Mononuclear cell (primary cell): ENCODE data around the gene PEX10. TPM values are rescaled to one million over a fixed set of nuclear protein-coding genes. Genes with fewer than 3 reads are reported as not detected.

Source experiments
- H3K27me3 ChIP-seq: 2 replicates; pipeline ENCODE4 v1.6.0; 2011; ENCODE audit warnings: low read length, control low read depth; ENCODE audit not compliant: insufficient read depth
- H3K4me1 ChIP-seq: 2 replicates; pipeline ENCODE4 v1.5.1; 2011; ENCODE audit warnings: mild to moderate bottlenecking, low read length, control low read depth; ENCODE audit not compliant: insufficient read depth
- H3K4me3 ChIP-seq: 2 replicates; pipeline ENCODE4 v1.5.1; 2011; ENCODE audit warnings: mild to moderate bottlenecking, low read length, moderate library complexity
- H3K9me3 ChIP-seq: 2 replicates; pipeline ENCODE4 v1.5.1; 2011; ENCODE audit warnings: low read depth, mild to moderate bottlenecking, control low read depth, low read length
- total RNA-seq: library from RNA; depleted of rRNA; stranded (reverse); fragments of >200 nt; gene quantifications from one replicate; pipeline ENCODE4 v1.2.3, GENCODE V29; 2012

Gene PEX10
- total RNA-seq, 1 donor = 7.5 TPM

GRCh38 chr1:2384941-2385481, 27.4 kb downstream of the PEX10 start:
- no peak overlapping the region for H3K4me3 ChIP-seq
- no peaks in the 10 kb centered on the region for H3K27me3 ChIP-seq
- H3K4me1 ChIP-seq = peaks cover 7% of the 10 kb centered on the region
- H3K9me3 ChIP-seq = no peaks in the 10 kb centered on the region

- H3K27me3 ChIP-seq = no peaks in the 10 kb centered on the region
- no peaks in the 10 kb centered on the region for H3K9me3 ChIP-seq
- H3K4me1 ChIP-seq = peaks cover 7% of the 10 kb centered on the region
- no peak overlapping the region for H3K4me3 ChIP-seq
Measured at GRCh38 chr1:2384130-2384860, 28.1 kb downstream of the PEX10 start.

- no peaks in the 10 kb centered on the region for H3K27me3 ChIP-seq
- H3K4me3 ChIP-seq = no peak overlapping the region
- peaks cover 7% of the 10 kb centered on the region for H3K4me1 ChIP-seq
- H3K9me3 ChIP-seq = no peaks in the 10 kb centered on the region
Measured at GRCh38 chr1:2383576-2383975, 28.8 kb downstream of the PEX10 start.

GRCh38 chr1:2382621-2383361, 29.6 kb downstream of the PEX10 start:
- Histone ChIP-seq H3K9me3 (no peaks in the 10 kb centered on the region), H3K4me1 (peaks cover 7% of the 10 kb centered on the region), H3K4me3 (no peak overlapping the region), H3K27me3 (no peaks in the 10 kb centered on the region)

- Histone ChIP-seq H3K4me1 (peaks cover 7% of the 10 kb centered on the region), H3K4me3 (no peak overlapping the region), H3K27me3 (no peaks in the 10 kb centered on the region), H3K9me3 (no peaks in the 10 kb centered on the region)
Measured at GRCh38 chr1:2381741-2382620, 30.4 kb downstream of the PEX10 start.

GRCh38 chr1:2380816-2381591, 31.4 kb downstream of the PEX10 start:
- Histone ChIP-seq H3K9me3 (no peaks in the 10 kb centered on the region), H3K4me3 (no peak overlapping the region), H3K27me3 (no peaks in the 10 kb centered on the region), H3K4me1 (peaks cover 7% of the 10 kb centered on the region)

GRCh38 chr1:2379733-2380404, 32.5 kb downstream of the PEX10 start:
- H3K9me3 ChIP-seq = no peaks in the 10 kb centered on the region
- peaks cover 7% of the 10 kb centered on the region for H3K4me1 ChIP-seq
- H3K27me3 ChIP-seq = no peaks in the 10 kb centered on the region
- H3K4me3 ChIP-seq = no peak overlapping the region

- Histone ChIP-seq H3K27me3 (no peaks in the 10 kb centered on the region), H3K9me3 (no peaks in the 10 kb centered on the region), H3K4me1 (peaks cover 7% of the 10 kb centered on the region), H3K4me3 (no peak overlapping the region)
Measured at GRCh38 chr1:2378956-2379732, 33.2 kb downstream of the PEX10 start.

GRCh38 chr1:2378441-2378851, 33.9 kb downstream of the PEX10 start:
- peaks cover 7% of the 10 kb centered on the region for H3K4me1 ChIP-seq
- no peaks in the 10 kb centered on the region for H3K9me3 ChIP-seq
- H3K4me3 ChIP-seq = no peak overlapping the region
- H3K27me3 ChIP-seq = no peaks in the 10 kb centered on the region

GRCh38 chr1:2377751-2378440, 34.5 kb downstream of the PEX10 start:
- no peak overlapping the region for H3K4me3 ChIP-seq
- H3K9me3 ChIP-seq = no peaks in the 10 kb centered on the region
- H3K4me1 ChIP-seq = peaks cover 7% of the 10 kb centered on the region
- H3K27me3 ChIP-seq = no peaks in the 10 kb centered on the region

- Histone ChIP-seq H3K4me3 (no peak overlapping the region), H3K27me3 (no peaks in the 10 kb centered on the region), H3K4me1 (peaks cover 6% of the 10 kb centered on the region), H3K9me3 (no peaks in the 10 kb centered on the region)
Measured at GRCh38 chr1:2376931-2377672, 35.3 kb downstream of the PEX10 start.

GRCh38 chr1:2376261-2376741, 36.1 kb downstream of the PEX10 start:
- H3K4me1 ChIP-seq = no peaks in the 10 kb centered on the region
- no peak overlapping the region for H3K4me3 ChIP-seq
- H3K9me3 ChIP-seq = no peaks in the 10 kb centered on the region
- no peaks in the 10 kb centered on the region for H3K27me3 ChIP-seq
